HG02840 (cell line): ENCODE results near the gene IGF2BP2.
"Not testable (repeated sequence)": the region's sequence is repeated elsewhere in the genome, so short reads cannot be mapped to it uniquely, and the experiment has no call there.

Source experiments
- ATAC-seq: cut with Tn5 transposase; IDR thresholded peaks from one replicate; pipeline ENCODE4 v1.9.1; 2021; ENCODE audit warnings: mild to moderate bottlenecking, moderate library complexity, moderate number of reproducible peaks; ENCODE audit not compliant: unreplicated experiment, low FRiP score

Gene IGF2BP2

GRCh38 chr3:185768578-185768982 lies 56.3 kb downstream of the IGF2BP2 start:
- not testable (repeated sequence) for ATAC-seq

GRCh38 chr3:185767002-185767688 lies 57.7 kb downstream of the IGF2BP2 start:
- no peak for ATAC-seq

DNA sequence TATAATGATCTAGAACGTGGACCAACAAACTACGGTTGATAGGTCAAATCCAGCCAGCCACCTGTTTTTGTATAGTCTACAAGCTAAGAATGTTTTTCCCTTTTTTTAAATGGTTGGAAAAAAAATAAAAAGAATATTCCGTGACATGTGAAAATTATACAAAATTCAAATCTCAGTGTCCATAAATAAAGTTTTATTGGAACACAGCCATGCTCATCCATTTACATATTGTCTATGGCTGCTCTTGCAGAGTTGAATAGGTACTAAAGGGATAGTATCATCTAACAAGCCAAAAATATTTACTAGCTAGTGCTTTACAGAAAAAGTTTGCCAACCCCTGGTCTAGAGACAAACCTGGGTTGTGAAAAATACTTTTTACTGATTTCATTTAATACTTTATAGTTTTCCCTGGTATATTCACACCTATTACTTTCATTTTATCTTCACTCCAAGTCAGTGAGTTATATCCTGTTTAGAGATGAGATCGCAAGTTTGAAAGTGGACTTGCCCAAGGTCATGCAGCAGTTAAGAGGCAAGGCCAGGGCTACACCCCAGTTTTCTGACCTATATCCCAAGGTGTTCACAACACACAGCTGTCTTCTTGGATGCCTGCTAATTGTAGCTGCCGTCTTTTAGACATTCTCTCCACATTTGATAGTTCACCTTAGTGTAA lies 58.4 kb downstream of the IGF2BP2 start:
- ATAC-seq, result no peak

DNA sequence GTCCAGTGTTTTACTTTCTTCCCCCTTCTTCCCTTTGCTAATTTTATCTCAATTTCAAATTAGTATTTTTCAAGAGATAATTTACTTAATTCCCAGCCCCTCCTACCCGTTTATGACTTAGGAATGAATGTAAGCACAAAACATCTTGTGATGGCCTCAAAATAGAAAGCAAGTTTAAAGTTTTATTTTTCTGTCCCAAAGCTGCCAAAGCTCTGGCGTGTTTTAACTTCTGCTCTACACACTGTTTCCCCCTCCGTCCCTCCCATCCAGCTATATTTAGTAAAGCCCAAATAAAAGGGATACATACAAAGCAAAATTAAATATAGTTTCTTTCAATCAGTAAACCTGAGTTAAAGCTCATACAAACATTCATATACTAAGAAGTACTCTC lies 59.9 kb downstream of the IGF2BP2 start:
- no peak for ATAC-seq

DNA sequence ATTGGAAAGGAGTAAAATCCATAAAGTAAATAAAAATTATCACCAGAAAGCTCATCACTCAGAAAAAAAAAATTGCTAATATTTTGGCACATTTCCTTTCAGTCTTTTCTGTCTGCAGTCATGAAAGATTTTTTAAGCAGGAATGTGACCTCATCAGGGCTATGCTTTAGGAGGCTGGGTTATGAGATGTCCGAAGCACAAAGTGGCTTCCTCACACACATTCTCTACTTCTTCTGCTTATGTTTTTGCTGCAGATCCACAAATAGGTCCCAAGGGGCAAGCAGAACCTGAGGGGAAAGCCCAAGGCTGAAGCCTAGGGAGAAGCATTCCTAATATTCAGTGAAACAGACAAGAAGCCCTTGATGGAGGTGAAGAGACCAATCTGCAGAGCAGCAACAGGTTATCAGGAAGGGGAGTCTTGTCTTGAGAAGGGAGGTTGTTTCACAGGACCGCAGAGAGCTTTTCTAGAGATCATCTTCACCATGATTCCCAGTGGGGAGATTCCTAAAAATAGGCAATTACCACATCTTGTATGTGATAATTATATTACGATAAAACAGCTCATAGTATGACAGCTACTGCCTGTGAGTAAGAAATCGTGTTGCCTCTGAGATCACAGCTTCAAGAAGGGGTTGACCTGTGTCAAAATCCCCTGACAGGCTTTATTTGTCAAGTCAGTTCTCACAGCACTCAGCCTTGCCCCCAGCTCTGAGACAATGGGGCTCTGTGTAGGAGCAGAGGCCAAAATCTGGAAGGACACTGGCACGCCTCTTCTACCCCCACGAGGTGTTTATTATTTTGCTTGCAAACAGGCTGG lies 60.5 kb downstream of the IGF2BP2 start:
- ATAC-seq, result no peak

- no peak for ATAC-seq
Measured at GRCh38 chr3:185763347-185764005, 61.4 kb downstream of the IGF2BP2 start.

- ATAC-seq, result no peak
Measured at GRCh38 chr3:185760550-185760949, 64.3 kb downstream of the IGF2BP2 start.

DNA sequence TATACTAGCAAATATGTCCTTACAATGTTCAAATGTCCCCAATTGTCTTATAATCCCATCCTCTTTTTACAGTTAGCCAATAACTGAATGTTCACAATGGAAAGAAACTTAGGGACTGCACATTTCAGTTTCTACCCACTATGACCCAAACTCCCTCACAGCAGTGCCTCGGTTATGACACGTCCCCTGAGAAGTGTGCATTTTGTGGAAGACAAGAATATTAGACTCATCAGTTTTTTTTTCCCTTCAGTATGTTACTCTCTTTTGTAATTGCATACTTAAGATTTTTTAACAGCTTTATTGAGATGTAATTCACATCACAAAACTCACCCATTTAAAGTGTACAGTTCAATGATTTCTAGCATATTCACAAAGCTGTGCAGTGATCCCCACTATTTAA lies 64.8 kb downstream of the IGF2BP2 start:
- no peak for ATAC-seq

DNA sequence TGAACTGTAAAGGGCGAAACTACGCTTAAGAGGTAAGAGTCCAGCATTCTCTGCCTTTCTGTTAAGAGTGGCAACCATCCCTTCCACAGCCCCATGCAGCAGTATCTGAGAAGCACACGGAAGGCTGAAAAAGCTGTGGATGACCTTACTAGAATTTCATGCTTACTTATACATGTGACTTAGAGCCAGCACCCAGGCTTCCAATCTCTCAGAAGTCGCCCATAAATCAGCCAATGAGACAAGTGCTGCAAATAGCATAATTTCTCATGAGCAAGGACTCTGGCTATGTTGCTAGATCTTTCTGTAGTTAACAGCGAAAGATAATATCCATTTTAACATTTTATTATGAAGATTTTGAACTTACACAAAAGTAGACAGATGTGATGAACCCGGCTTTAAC lies 65.3 kb downstream of the IGF2BP2 start:
- no peak for ATAC-seq

DNA sequence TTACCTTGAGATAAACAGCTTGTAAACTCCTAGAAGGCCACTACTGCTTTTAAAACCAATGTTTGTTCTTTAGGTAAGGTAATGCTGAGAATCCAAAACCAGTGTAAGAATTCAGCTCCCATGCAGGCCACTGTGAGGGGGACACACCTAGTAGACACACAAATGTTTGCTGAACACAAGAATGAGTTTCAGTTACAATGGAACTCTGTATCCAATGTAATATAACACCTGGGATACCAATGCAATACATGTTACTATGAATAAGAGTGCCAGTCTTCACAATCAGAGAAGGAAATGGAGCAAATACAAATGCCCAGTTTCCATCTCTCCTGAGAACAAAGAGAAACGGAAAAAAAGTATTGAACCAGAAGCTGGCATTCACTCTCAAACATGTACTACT lies 65.9 kb downstream of the IGF2BP2 start:
- no peak for ATAC-seq

DNA sequence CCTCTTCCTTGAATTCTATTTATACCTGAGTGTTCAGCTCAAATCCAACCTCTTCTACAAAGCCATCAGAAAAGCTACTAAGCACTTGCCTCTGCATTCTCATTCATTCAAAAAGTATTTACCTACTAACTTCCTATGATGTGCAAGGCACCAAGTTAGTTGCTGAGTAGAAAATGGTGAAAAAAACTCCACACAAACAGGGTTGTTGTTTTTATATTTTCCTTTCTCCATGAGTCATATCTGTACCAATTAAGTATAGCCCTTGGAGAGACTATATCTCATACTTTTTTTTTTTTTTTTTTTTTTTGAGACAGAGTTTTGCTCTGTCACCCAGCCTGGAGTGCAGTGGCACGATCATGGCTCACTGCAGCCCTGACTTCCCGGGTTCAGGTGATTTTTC lies 67.7 kb downstream of the IGF2BP2 start:
- no peak for ATAC-seq

- no peak for ATAC-seq
Measured at GRCh38 chr3:185756477-185756876, 68.4 kb downstream of the IGF2BP2 start.

DNA sequence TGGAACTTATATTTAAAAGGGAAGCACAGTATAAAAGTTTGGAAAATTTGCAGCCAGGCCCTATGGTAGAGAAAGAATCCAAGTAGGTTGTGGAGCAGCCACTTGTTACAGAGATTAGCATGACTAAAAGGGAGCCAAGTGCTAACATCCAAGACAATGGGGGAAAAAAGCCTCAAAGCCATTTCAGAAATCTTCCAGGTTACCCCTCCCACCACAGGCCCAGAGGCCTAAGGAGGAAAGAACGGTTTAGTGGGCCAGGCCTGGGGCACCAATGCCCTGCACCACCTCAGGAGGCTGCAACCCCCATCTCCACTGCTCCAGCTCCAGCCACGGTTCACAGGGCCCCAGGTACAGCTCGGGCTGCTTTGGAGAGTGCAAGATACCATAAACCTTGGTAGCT lies 69.9 kb downstream of the IGF2BP2 start:
- ATAC-seq, result no peak

DNA sequence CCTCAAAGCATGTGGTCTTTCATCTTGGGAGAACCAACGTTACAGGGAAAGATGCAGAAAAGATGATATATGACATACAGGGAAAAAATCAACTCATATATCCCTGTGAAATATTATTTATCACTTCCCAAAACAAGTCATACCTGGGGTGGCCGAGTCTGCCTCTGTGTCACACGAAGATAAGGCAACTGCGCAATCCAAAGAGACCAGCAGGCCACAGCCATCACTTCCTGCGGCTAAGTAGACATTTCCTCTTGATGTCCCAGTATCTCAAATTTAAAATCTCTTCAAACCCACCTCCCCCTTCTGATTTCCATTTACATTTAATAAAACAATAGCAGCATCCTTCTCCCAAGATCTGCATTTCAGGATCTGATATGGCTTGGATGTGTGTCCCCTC lies 71.5 kb downstream of the IGF2BP2 start:
- ATAC-seq, result no peak

DNA sequence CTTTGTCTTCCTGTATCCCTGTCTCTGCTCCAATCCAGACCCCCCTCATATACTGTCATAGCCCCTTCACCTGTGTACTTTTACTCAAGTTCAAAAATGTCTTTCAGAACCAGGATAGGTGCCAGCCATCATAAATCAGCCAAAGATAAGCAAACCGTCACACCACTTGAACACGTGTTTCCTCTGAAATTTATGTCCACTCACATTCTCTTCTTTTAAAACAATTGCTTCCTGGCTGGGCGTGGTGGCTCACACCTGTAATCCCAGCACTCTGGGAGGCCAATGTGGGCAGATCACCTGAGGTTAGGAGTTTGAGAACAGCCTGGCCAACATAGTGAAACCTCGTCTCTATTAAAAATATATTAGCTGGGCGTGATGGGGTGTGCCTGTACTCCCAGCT lies 74.1 kb downstream of the IGF2BP2 start:
- no peak for ATAC-seq

DNA sequence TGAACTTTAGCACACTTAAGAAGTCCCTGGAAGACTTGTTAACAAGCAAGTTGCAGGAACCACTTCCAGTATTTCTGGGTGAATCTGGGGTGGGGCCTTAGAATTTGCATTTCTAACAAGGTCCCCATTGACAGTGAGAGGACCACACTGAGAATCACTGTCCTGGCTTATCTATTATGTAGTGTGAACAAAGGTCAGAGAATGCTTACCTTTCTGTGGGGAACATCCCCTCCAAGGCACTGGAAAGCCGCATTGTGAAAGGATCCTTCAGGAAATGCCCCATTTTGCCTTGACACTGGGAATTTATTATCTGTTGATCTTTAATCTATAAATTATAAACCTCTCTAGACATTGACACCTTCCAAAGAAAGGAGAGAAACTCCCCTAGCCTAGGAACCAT lies 74.8 kb downstream of the IGF2BP2 start:
- no peak for ATAC-seq

DNA sequence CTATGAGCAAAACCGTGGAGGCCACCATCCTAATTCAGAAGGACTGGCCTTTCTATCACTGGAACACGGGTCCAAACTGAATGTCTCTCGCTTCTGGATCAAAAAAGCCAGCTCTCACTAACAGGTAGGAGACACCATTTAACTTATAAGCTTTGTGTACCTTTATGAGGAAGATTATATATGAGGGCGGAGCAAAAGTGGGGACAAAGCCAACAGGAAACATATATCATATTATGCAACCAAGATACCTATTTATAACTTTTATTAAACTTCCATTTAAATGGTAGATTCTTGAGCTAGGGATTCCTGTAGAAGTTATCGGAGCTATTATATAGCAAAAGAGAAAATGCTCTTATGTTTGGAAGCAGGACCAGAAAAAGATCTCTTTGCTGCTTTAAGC lies 78.4 kb downstream of the IGF2BP2 start:
- no peak for ATAC-seq

GRCh38 chr3:185744997-185745843 lies 79.6 kb downstream of the IGF2BP2 start:
- ATAC-seq, result no peak

DNA sequence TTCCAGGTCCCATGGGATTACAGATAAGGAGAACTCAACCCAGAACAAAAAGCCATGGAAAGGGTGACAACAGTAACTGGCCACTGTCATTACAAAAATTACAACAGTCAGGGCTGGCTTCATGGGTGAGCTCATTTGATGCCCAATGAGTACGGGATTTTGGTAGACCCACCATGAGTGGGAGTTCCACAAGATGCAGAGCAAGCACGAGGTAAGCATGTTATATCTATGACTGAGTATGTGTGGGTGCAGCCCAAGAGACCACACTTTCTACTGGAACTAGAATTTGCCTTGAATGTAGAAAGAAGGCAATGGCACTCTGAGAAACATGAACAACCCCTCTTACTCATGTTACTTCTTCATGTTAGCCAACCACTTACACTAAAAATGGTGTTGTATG lies 83.3 kb downstream of the IGF2BP2 start:
- no peak for ATAC-seq

DNA sequence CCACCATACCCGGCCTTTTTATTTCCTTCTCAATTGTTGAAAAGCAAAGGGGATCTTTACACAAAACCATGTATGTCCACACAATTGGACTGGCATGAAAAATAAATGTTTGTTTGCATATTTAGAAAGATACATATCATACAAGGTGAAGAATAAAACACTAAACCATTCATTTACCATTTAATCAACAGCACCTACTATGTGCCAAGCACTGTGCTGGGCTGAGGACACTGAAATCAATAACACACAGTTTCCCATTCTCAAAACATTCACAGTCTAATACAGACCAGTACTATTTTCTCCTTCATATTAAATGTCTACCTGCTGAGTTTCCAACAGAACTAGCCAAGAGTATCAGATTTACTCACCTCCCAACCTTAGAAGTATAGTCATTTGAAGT lies 84.7 kb downstream of the IGF2BP2 start:
- no peak for ATAC-seq
